HEK293T (cell line): Measurements from ENCODE around the gene SYT17.

Experiments used
- CTCF ChIA-PET: fragments of 350-600 bp; formaldehyde crosslinking; extraction: SDS; loops from one replicate; lab custom pipeline; 2021; ENCODE audit warnings: antibody characterized with exemption, inconsistent platforms; lab: Yijun Ruan, JAX
- POLR2A ChIA-PET: fragments of 350-600 bp; formaldehyde crosslinking; extraction: SDS; loops from one replicate; lab custom pipeline; 2020; ENCODE audit warnings: antibody characterized with exemption, inconsistent platforms; lab: Yijun Ruan, JAX
- DNase-seq: peaks from one replicate; pipeline ENCODE4 v3.0.0; 2012; ENCODE audit warnings: mixed read lengths; ENCODE audit errors: extremely low spot score
- ARNT ChIP-seq: fragments of 450-650 bp; IDR thresholded peaks from 2 replicates; pipeline ENCODE4 v1.6.1; 2017; ENCODE audit warnings: mild to moderate bottlenecking
- BHLHE40 ChIP-seq: fragments of 450-650 bp; IDR thresholded peaks from 2 replicates; pipeline ENCODE4 v1.6.1; 2016; ENCODE audit warnings: mild to moderate bottlenecking, moderate library complexity, borderline replicate concordance
- CTBP1 ChIP-seq: fragments of 450-650 bp; IDR thresholded peaks from 2 replicates; pipeline ENCODE4 v1.6.1; 2016; ENCODE audit warnings: borderline replicate concordance
- ELF4 ChIP-seq: fragments of 450-650 bp; IDR thresholded peaks from 2 replicates; pipeline ENCODE4 v1.6.1; 2017; ENCODE audit warnings: antibody characterized with exemption
- FOXA1 ChIP-seq: fragments of 450-650 bp; IDR thresholded peaks from 2 replicates; pipeline ENCODE4 v1.6.1; 2016; ENCODE audit warnings: mild to moderate bottlenecking
- FOXK2 ChIP-seq: fragments of 450-650 bp; IDR thresholded peaks from 2 replicates; pipeline ENCODE4 v1.6.1; 2016; ENCODE audit warnings: mild to moderate bottlenecking
- FOXM1 ChIP-seq: fragments of 450-650 bp; IDR thresholded peaks from 2 replicates; pipeline ENCODE4 v1.6.1; 2017; ENCODE audit warnings: mild to moderate bottlenecking, borderline replicate concordance
- HDGF ChIP-seq: fragments of 450-650 bp; IDR thresholded peaks from 2 replicates; pipeline ENCODE4 v1.6.1; 2017; ENCODE audit warnings: antibody characterized with exemption, borderline replicate concordance
- L3MBTL2 ChIP-seq: fragments of 450-650 bp; conservative IDR thresholded peaks from 2 replicates; pipeline ENCODE4 v1.6.1; 2016; ENCODE audit warnings: mild to moderate bottlenecking
- LEF1 ChIP-seq: fragments of 450-650 bp; IDR thresholded peaks from 2 replicates; pipeline ENCODE4 v1.6.1; 2017; ENCODE audit warnings: mild to moderate bottlenecking, borderline replicate concordance
- NFRKB ChIP-seq: fragments of 450-650 bp; IDR thresholded peaks from 2 replicates; pipeline ENCODE4 v1.6.1; 2016; ENCODE audit warnings: mild to moderate bottlenecking, moderate library complexity
- PKNOX1 ChIP-seq: fragments of 450-650 bp; IDR thresholded peaks from 2 replicates; pipeline ENCODE4 v1.6.1; 2016
- SP1 ChIP-seq: fragments of 450-650 bp; IDR thresholded peaks from 2 replicates; pipeline ENCODE4 v1.6.1; 2017
- SUZ12 ChIP-seq: fragments of 450-650 bp; IDR thresholded peaks from 2 replicates; pipeline ENCODE4 v1.6.1; 2016; ENCODE audit warnings: mild to moderate bottlenecking
- TARDBP ChIP-seq: fragments of 450-650 bp; IDR thresholded peaks from 2 replicates; pipeline ENCODE4 v1.6.1; 2016
- ZNF384 ChIP-seq: fragments of 450-650 bp; IDR thresholded peaks from 2 replicates; pipeline ENCODE4 v1.6.1; 2016

The SYT17 gene

GRCh38 chr16:19286827-19287226 lies 118.8 kb downstream of the SYT17 start:
- DNase-seq, result no peak
- ChIA-PET CTCF (interaction anchor here (1.1 kb wide), 1 partner anchor 69 kb away, joined by 3 read pairs; no protein-coding TSS in a partner anchor), POLR2A (no interaction called here)
- TF ChIP-seq ZNF384, result no peak
- no peak for TF ChIP-seq SP1
- no peak for TF ChIP-seq FOXA1
- no peak for TF ChIP-seq SUZ12
- no peak for TF ChIP-seq ELF4

GRCh38 chr16:19287241-19287640 lies 119.2 kb downstream of the SYT17 start:
- ChIA-PET POLR2A (no interaction called here), CTCF (no interaction called here)
- TF ChIP-seq SUZ12 (no peak), FOXK2 (no peak)
- no peak for DNase-seq

GRCh38 chr16:19288872-19289799 lies 121.1 kb downstream of the SYT17 start:
- no peak for DNase-seq
- CTCF ChIA-PET, result no interaction called here
- POLR2A ChIA-PET, result no interaction called here
- TF ChIP-seq ARNT (no peak), LEF1 (no peak), HDGF (no peak), CTBP1 (no peak), FOXK2 (no peak), PKNOX1 (no peak), BHLHE40 (no peak), SUZ12 (no peak), TARDBP (no peak), L3MBTL2 (no peak), FOXA1 (no peak), NFRKB (no peak), ELF4 (no peak), ZNF384 (no peak), SP1 (no peak), FOXM1 (no peak)

GRCh38 chr16:19289811-19290485 lies 121.9 kb downstream of the SYT17 start:
- no peak for DNase-seq
- POLR2A ChIA-PET, result no interaction called here

GRCh38 chr16:19290860-19291259 lies 122.8 kb downstream of the SYT17 start:
- DNase-seq, result no peak
- ChIA-PET CTCF (interaction anchor here (0.6 kb wide), 1 partner anchor 205 kb away, joined by 3 read pairs; no protein-coding TSS in a partner anchor), POLR2A (no interaction called here)
- TF ChIP-seq SP1, result no peak
- TF ChIP-seq LEF1, result no peak
- no peak for TF ChIP-seq FOXA1
- TF ChIP-seq TARDBP, result no peak
- TF ChIP-seq SUZ12, result no peak
- no peak for TF ChIP-seq FOXM1
- no peak for TF ChIP-seq ELF4
- TF ChIP-seq ARNT, result no peak
- no peak for TF ChIP-seq ZNF384
- no peak for TF ChIP-seq CTBP1
- TF ChIP-seq PKNOX1, result no peak
- TF ChIP-seq BHLHE40, result no peak
- TF ChIP-seq L3MBTL2, result no peak
- no peak for TF ChIP-seq HDGF
- no peak for TF ChIP-seq FOXK2
- no peak for TF ChIP-seq NFRKB

More at GRCh38 chr16:19289811-19290485, 121.9 kb downstream of the SYT17 start:
- no peak for TF ChIP-seq FOXK2
- no peak for TF ChIP-seq FOXM1
- no peak for TF ChIP-seq FOXA1
- no peak for TF ChIP-seq ELF4
- TF ChIP-seq ARNT, result no peak
- no peak for TF ChIP-seq L3MBTL2
- TF ChIP-seq NFRKB, result no peak
- TF ChIP-seq LEF1, result no peak
- no peak for TF ChIP-seq CTBP1
- no peak for TF ChIP-seq PKNOX1
- no peak for TF ChIP-seq TARDBP
- CTCF ChIA-PET, result no interaction called here

GRCh38 chr16:19291475-19291874 lies 123.4 kb downstream of the SYT17 start:
- no peak for DNase-seq
- CTCF ChIA-PET, result no interaction called here
- POLR2A ChIA-PET, result no interaction called here

More at GRCh38 chr16:19291475-19291874, 123.4 kb downstream of the SYT17 start:
- TF ChIP-seq FOXA1 (no peak), FOXK2 (no peak), FOXM1 (no peak), ARNT (no peak), BHLHE40 (no peak), LEF1 (no peak), HDGF (no peak), SUZ12 (no peak), PKNOX1 (no peak)
